DOHH2 (cell line): ENCODE results near the gene MARCHF6.

Source experiments
- H3F3A ChIP-seq: fragments of 200-600 bp; sonication (generic), shearing (Covaris generic); 2 replicates; pipeline ENCODE4 v1.6.0; 2016; ENCODE audit warnings: antibody characterized with exemption, mild to moderate bottlenecking; ENCODE audit not compliant: control insufficient read depth, insufficient read depth
- H3K27ac ChIP-seq: fragments of 200-600 bp; sonication (generic); 2 replicates; pipeline ENCODE4 v1.5.1; 2014; ENCODE audit warnings: low read depth, mild to moderate bottlenecking, low read length, moderate library complexity
- H3K27me3 ChIP-seq: fragments of 200-600 bp; sonication (generic); 2 replicates; pipeline ENCODE4 v1.6.1; 2014; ENCODE audit warnings: mild to moderate bottlenecking, low read length, mixed read lengths; ENCODE audit not compliant: control insufficient read depth
- H3K36me3 ChIP-seq: fragments of 200-600 bp; sonication (generic); 2 replicates; pipeline ENCODE4 v1.6.1; 2014; ENCODE audit warnings: mild to moderate bottlenecking, low read length, moderate library complexity, mixed read lengths; ENCODE audit not compliant: control insufficient read depth
- H3K4me1 ChIP-seq: fragments of 200-600 bp; sonication (generic); 2 replicates; pipeline ENCODE4 v1.6.1; 2014; ENCODE audit warnings: mild to moderate bottlenecking, low read length, mixed read lengths; ENCODE audit not compliant: control insufficient read depth
- H3K4me2 ChIP-seq: fragments of 200-600 bp; sonication (generic); 2 replicates; pipeline ENCODE4 v1.6.0; 2014; ENCODE audit warnings: mild to moderate bottlenecking, low read length, moderate library complexity
- H3K4me3 ChIP-seq: fragments of 200-600 bp; sonication (generic); 2 replicates; pipeline ENCODE4 v1.5.1; 2014; ENCODE audit warnings: mild to moderate bottlenecking, low read length, mixed read lengths
- H3K79me2 ChIP-seq: fragments of 200-600 bp; sonication (generic); 2 replicates; pipeline ENCODE4 v1.6.1; 2014; ENCODE audit warnings: mild to moderate bottlenecking, low read length, mixed read lengths; ENCODE audit not compliant: control insufficient read depth
- H3K9me2 ChIP-seq: fragments of 200-600 bp; sonication (generic); replicated peaks from 2 replicates; pipeline ENCODE4 v1.6.1; 2014; ENCODE audit warnings: mild to moderate bottlenecking, low read length, mixed read lengths; ENCODE audit not compliant: control insufficient read depth
- H3K9me3 ChIP-seq: fragments of 200-600 bp; sonication (generic); 2 replicates; pipeline ENCODE4 v1.6.1; 2014; ENCODE audit warnings: antibody characterized with exemption, low read length, mixed read lengths; ENCODE audit not compliant: control insufficient read depth, insufficient read depth
- H4K20me1 ChIP-seq: fragments of 200-600 bp; sonication (generic); 2 replicates; pipeline ENCODE4 v1.6.0; 2014; ENCODE audit warnings: low read depth, mild to moderate bottlenecking, antibody characterized with exemption, low read length, moderate library complexity; ENCODE audit not compliant: control insufficient read depth, insufficient read depth
- EZH2phosphoT487 ChIP-seq: fragments of 200-600 bp; sonication (generic); IDR thresholded peaks from 2 replicates; pipeline ENCODE4 v1.6.1; 2017; ENCODE audit warnings: borderline replicate concordance, mild to moderate bottlenecking, antibody characterized with exemption, low read length, moderate library complexity, mixed read lengths
- TF ChIP-seq, protein P1 (sequence below): fragments of 200-600 bp; sonication (generic); IDR thresholded peaks from one replicate; pipeline ENCODE4 v1.5.1; 2014; ENCODE audit warnings: antibody characterized with exemption, mild to moderate bottlenecking, low read depth, low read length; ENCODE audit not compliant: poor library complexity, severe bottlenecking

Gene MARCHF6

DNA sequence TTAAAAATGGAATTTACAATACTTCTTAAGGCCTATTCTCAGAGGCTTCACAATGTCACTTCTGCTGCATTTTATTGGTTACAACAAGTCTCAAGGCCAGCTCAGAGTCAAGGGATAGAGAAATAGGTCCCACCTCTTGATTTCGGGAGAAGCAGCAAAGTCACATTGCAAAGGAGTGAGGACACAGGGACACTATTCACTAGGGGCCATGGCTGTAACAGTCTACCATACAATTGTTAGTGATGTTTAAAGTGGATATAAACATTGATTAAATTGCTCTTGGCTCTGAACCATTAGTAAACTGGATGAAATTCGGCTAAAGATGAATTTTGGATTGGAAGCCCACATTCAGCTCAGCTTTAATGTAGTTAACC is 24.1 kb upstream of the MARCHF6 start:
- Histone ChIP-seq H3K4me1 (peaks cover 5% of the 10 kb centered on the region), H3K27ac (no peak overlapping the region), H3K4me3 (no peak overlapping the region), H4K20me1 (no peaks in the 10 kb centered on the region), H3K9me2 (no peaks in the 10 kb centered on the region), H3K9me3 (no peaks in the 10 kb centered on the region), H3K27me3 (peaks cover 49% of the 10 kb centered on the region), H3F3A (no peaks in the 10 kb centered on the region), H3K4me2 (no peak overlapping the region), H3K36me3 (no peaks in the 10 kb centered on the region), H3K79me2 (no peaks in the 10 kb centered on the region)
- TF ChIP-seq EZH2phosphoT487: no peak
- TF ChIP-seq, protein P1, sequence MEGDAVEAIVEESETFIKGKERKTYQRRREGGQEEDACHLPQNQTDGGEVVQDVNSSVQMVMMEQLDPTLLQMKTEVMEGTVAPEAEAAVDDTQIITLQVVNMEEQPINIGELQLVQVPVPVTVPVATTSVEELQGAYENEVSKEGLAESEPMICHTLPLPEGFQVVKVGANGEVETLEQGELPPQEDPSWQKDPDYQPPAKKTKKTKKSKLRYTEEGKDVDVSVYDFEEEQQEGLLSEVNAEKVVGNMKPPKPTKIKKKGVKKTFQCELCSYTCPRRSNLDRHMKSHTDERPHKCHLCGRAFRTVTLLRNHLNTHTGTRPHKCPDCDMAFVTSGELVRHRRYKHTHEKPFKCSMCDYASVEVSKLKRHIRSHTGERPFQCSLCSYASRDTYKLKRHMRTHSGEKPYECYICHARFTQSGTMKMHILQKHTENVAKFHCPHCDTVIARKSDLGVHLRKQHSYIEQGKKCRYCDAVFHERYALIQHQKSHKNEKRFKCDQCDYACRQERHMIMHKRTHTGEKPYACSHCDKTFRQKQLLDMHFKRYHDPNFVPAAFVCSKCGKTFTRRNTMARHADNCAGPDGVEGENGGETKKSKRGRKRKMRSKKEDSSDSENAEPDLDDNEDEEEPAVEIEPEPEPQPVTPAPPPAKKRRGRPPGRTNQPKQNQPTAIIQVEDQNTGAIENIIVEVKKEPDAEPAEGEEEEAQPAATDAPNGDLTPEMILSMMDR: no peak

- no peak overlapping the region for H3K4me2 ChIP-seq
- H3K9me3 ChIP-seq: no peaks in the 10 kb centered on the region
- H3K79me2 ChIP-seq: no peaks in the 10 kb centered on the region
- H3K4me1 ChIP-seq: peaks cover 5% of the 10 kb centered on the region
- H4K20me1 ChIP-seq: no peaks in the 10 kb centered on the region
- no peaks in the 10 kb centered on the region for H3K36me3 ChIP-seq
- TF ChIP-seq, protein P1: no peak
- no peak for TF ChIP-seq EZH2phosphoT487
- no peak overlapping the region for H3K4me3 ChIP-seq
- no peaks in the 10 kb centered on the region for H3K9me2 ChIP-seq
- no peaks in the 10 kb centered on the region for H3F3A ChIP-seq
- H3K27me3 ChIP-seq: peaks cover 53% of the 10 kb centered on the region
- H3K27ac ChIP-seq: no peak overlapping the region
Observed at GRCh38 chr5:10329820-10330481, 23.5 kb upstream of the MARCHF6 start.

GRCh38 chr5:10330511-10331230 is 22.8 kb upstream of the MARCHF6 start:
- Histone ChIP-seq H3K27me3 (peaks cover 53% of the 10 kb centered on the region), H3K36me3 (no peaks in the 10 kb centered on the region), H3K9me2 (no peaks in the 10 kb centered on the region), H3K27ac (no peak overlapping the region), H3K4me2 (no peak overlapping the region), H3K4me1 (peaks cover 5% of the 10 kb centered on the region), H3F3A (no peaks in the 10 kb centered on the region), H3K79me2 (no peaks in the 10 kb centered on the region), H3K9me3 (no peaks in the 10 kb centered on the region), H3K4me3 (no peak overlapping the region), H4K20me1 (no peaks in the 10 kb centered on the region)
- TF ChIP-seq, protein P1: no peak
- no peak for TF ChIP-seq EZH2phosphoT487
